Measurements from ENCODE around the gene FAM156A.
"Not testable (repeated sequence)": the region's sequence is repeated elsewhere in the genome, so short reads cannot be mapped to it uniquely, and the experiment has no call there.

FAM156A gene

GRCh38 chrX:52966993-52967738 lies 8.8 kb upstream of the FAM156A start:
- DNase-seq (ENCODE audit: low spot score) = not testable (repeated sequence)

DNA sequence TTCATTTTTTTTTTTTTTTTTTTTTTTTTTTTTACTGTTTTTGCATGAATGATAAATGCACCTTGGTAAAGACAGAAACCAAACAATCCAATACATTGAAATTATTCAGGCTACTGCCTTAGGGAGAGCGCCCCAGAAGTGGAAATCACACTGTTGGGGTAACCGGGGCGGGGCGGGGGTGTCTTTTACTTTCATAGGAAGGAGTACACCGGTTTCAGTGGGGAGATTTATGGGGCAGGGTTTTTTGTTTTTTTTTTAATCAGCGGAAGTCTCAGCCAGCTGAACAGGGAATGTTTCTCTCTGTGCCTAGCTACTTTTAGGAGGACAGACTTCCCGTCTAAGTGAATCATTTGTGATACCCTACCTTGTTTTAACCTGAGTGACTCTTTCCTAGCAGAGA lies 643 bp upstream of the FAM156A start:
- DNase-seq (ENCODE audit: low spot score) = not testable (repeated sequence)

- not testable (repeated sequence) for DNase-seq (ENCODE audit: low spot score)
Observed at GRCh38 chrX:52949884-52950283, 8.4 kb downstream of the FAM156A start.

DNA sequence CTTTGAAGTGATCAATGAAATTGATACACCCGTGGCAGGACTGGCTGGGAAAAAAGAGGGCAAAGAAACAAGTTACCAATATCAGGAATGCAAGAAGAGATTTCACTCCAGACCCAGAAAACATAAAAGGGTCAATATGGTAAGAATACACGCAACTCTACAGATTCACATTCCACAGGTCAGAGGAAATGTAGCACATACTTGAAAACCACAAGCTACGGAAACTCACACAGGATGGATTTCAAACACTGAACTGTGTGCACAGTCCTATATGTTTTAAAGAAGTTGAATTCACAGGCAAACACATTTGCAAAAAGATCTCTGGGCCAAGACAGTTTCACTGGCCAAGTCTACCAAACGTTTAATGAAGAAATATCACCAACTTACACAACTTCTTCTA lies 9.0 kb downstream of the FAM156A start:
- not testable (repeated sequence) for DNase-seq (ENCODE audit: low spot score)

DNA sequence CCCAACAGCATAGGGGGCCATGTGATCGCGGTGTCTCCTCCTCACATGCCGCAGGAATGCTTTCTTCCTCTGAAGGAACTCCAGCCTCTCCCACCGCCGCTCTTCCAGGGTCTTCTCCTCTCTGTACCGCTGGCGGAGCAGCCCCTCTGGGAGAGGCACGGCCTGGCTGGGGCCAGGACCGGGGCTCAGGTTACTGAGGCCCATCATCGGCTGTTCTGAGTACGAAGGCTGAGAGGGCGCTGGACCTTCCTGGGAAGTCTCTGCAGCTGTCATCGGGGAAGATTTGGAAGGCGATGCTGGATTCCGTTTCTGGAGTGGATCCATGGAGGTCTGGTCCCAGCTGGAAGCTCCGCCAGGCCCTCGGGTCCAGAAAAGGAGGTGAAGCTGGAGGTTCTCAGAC lies 10.1 kb downstream of the FAM156A start:
- not testable (repeated sequence) for DNase-seq (ENCODE audit: low spot score)

DNA sequence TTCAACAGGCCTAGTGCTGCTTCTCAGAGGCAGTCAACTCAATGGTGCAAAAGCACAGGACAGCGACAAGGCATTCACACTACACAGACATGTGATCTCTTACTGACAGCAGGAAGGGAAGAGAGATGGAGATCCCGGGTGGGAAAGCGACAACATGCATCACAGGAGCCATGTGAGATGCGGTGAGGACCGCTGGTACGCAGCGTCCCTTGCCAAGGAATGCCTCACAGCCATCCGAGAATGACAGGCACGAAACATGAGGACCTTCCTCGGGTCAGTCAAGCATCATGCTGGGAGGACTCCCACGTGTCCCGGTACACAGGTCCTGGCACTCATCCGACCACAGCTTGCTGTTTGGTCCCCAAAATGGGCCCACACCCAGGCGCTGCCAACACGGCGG lies 10.8 kb downstream of the FAM156A start:
- not testable (repeated sequence) for DNase-seq (ENCODE audit: low spot score)

DNA sequence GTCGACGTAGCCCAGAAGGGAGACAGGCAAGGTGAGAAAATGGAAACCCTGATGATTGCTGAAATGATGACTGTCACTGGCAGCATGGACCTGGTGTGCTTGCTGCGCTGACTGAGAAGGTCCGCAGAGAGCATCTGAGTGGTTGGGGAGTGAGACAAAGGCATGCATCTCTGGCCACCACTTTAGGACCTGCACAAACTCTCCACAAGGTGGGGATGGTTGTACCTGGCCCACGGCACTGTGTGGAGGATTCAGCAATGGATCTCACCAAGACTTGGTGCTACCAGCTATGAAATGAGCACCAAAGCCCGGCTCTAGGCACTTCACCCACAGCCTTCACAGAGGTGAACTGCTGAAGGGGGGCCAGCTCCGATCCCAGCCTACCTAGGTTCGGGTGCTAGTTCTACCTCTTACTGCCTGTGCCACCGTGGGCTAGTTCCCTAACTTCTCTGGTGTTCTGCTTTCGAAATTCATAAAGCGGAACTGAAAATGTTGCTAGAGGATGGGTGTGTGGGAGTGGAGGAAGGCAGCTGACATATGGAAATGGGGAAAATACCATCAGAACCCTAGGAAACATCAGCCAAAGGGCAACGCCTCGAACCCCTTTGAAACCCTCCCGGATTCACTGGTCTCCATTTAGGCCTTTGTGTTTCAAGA lies 12.4 kb downstream of the FAM156A start:
- DNase-seq (ENCODE audit: low spot score) = not testable (repeated sequence)

GRCh38 chrX:52941728-52942127 lies 16.6 kb downstream of the FAM156A start:
- not testable (repeated sequence) for DNase-seq (ENCODE audit: low spot score)

DNA sequence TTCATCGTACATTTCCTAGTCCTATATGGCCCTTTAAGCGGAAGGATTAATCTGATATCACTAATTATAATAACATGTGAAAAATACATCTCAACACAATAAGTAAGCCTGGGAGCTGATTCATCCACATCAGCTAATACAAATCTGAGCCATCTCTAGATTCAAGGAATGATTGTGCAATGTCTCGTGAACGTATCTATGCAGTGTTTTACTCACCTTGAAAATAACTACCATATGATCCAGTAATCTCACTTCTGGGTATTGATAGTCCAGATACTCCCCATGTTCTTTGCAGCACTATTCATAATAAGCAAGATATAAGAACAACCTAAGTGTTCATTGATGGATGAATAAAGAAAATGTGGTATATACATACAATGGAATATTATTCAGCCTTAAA lies 17.6 kb downstream of the FAM156A start:
- not testable (repeated sequence) for DNase-seq (ENCODE audit: low spot score)

DNA sequence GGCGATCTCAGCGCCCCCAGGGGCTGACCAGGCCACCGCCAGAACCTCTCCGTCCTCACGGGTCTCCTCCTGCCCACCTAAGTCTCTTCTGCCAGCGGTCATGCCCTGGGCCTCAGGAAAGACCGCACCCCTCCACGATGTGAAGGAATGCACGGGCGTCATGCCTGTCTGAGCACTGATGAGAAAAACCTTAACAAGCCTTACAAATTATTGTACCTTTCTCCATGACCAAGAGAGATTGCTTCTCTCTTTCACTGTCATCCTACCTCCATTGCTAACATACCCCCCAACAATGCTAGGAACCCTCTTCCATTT lies 22.9 kb downstream of the FAM156A start:
- not testable (repeated sequence) for DNase-seq (ENCODE audit: low spot score)

GRCh38 chrX:52934704-52935469 lies 23.4 kb downstream of the FAM156A start:
- peak; percentile 45 for DNase-seq (ENCODE audit: low spot score)

DNA sequence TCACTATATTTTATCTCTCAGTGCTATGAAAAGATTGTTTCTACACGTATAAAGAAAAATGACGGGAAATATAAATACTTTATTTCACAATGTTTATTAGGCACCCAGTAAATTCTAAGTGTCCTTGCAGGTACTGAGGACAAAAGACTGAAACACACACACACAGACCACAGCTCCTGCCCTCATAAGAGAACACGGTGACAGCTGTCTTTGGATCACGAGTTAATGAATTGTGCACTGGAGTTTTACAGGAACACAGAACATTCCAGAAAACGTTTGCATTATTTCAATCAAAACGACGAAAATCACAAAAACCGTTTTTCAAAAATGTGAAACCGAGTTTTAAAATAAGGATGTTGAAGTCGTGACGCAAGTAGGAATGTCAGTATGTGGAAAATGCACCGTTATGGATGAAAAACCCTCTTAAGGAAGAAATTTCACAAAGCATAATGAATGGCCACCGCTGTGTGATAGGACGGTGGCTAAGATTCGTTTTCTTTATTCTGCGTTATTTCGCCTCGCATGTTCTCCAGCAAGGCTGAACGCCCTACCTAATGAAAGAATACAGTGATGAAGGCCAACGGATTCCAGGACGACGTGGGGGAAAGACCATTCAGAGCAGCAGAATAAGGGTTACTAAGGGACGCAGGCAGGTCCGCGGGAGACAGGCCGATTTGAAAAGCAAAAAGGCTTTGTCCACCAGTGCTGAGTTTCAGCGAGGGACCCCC lies 24.2 kb downstream of the FAM156A start:
- DNase-seq (ENCODE audit: low spot score) = no peak

DNA sequence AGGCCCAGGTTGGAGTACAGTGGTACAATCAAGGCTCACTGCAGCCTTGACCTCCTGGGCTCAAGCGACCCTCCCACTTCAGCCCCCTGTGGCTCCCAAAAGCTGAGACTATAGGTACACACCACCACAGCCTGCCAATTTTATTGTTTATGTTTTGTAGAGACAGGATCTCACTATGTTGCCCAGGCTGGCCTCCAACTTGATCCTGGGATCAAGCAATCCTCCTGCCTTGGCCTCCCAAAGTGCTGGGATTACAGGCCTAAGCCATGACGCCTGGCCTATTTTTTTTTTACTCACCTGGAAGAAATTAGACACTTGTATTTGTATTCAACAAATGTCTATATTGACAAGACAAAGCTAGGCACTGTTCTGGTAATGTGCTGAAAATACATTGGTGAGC lies 25.1 kb downstream of the FAM156A start:
- DNase-seq (ENCODE audit: low spot score) = no peak

DNA sequence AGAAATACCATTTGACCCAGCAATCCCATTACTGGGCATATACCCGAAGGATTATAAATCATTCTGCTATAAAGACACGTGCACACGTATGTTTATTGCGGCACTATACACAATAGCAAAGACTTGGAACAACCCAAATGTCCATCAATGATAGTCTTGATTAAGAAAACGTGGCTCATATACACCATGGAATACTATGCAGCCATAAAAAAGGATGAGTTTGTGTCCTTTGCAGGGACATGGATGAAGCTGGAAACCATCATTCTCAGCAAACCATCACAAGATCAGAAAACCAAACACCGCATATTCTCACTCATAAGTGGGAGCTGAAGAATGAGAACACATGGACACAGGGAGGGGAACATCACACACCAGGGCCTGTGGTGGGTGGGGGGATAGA lies 28.1 kb downstream of the FAM156A start:
- not testable (repeated sequence) for DNase-seq (ENCODE audit: low spot score)

DNA sequence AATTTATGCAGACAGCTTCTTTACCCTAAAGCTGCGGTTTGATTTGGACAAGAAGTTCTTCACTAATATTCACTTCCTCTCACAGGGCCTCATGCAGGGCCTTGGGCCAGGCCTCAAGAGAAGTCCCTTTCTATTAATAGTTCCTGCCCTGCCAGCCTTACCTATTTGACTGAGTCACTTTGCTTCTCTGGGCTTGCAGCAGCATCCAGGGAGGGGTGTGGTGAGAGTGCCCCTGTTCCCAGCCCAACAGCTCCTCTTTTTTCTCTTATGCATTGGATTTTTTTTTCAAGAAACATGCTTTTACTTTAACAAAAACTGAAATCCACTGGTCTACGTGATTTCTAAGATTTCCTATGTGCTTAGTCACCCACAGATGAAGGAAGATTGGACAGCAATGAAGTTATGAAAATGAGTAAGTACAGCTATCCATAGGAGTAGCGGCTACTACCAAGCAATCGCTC lies 34.5 kb downstream of the FAM156A start:
- DNase-seq (ENCODE audit: low spot score) = no peak

GRCh38 chrX:52914704-52915103 lies 43.6 kb downstream of the FAM156A start:
- DNase-seq (ENCODE audit: low spot score) = not testable (repeated sequence)

- DNase-seq (ENCODE audit: low spot score) = not testable (repeated sequence)
Observed at GRCh38 chrX:52913681-52914080, 44.6 kb downstream of the FAM156A start.

DNA sequence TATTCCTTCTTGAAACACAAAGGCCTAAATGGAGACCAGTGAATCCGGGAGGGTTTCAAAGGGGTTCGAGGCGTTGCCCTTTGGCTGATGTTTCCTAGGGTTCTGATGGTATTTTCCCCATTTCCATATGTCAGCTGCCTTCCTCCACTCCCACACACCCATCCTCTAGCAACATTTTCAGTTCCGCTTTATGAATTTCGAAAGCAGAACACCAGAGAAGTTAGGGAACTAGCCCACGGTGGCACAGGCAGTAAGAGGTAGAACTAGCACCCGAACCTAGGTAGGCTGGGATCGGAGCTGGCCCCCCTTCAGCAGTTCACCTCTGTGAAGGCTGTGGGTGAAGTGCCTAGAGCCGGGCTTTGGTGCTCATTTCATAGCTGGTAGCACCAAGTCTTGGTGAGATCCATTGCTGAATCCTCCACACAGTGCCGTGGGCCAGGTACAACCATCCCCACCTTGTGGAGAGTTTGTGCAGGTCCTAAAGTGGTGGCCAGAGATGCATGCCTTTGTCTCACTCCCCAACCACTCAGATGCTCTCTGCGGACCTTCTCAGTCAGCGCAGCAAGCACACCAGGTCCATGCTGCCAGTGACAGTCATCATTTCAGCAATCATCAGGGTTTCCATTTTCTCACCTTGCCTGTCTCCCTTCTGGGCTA lies 48.9 kb downstream of the FAM156A start:
- not testable (repeated sequence) for DNase-seq (ENCODE audit: low spot score)

GRCh38 chrX:52907900-52908299 lies 50.4 kb downstream of the FAM156A start:
- DNase-seq (ENCODE audit: low spot score) = not testable (repeated sequence)

DNA sequence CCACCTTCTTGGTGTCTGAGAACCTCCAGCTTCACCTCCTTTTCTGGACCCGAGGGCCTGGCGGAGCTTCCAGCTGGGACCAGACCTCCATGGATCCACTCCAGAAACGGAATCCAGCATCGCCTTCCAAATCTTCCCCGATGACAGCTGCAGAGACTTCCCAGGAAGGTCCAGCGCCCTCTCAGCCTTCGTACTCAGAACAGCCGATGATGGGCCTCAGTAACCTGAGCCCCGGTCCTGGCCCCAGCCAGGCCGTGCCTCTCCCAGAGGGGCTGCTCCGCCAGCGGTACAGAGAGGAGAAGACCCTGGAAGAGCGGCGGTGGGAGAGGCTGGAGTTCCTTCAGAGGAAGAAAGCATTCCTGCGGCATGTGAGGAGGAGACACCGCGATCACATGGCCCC lies 51.2 kb downstream of the FAM156A start:
- DNase-seq (ENCODE audit: low spot score) = not testable (repeated sequence)

GRCh38 chrX:52906072-52906471 lies 52.2 kb downstream of the FAM156A start:
- DNase-seq (ENCODE audit: low spot score) = not testable (repeated sequence)

GRCh38 chrX:52905531-52905930 lies 52.8 kb downstream of the FAM156A start:
- DNase-seq (ENCODE audit: low spot score) = not testable (repeated sequence)
